Calu3 (cell line): ENCODE measurements around the gene CCNJ. TPM values are rescaled to one million over a fixed set of nuclear protein-coding genes. Genes with fewer than 3 reads are reported as not detected.

Experiments used
- BruUV-seq: library from RNA; stranded (reverse); fragments of 400-500 nt; replicated peaks from 2 replicates; lab custom pipeline; 2021; lab: Mats Ljungman, UMichigan
- CTCF ChIA-PET: fragments of 300-600 bp; sonication (Branson Sonifier 250); formaldehyde crosslinking; loops from one replicate; lab custom pipeline; 2022; ENCODE audit warnings: antibody characterized with exemption; lab: Charles Lee
- DNase-seq: peaks from one replicate; pipeline ENCODE4 v3.0.0; 2022
- H3K27ac Mint-ChIP-seq: one replicate; pipeline ENCODE4 v1.8.0; 2022; ENCODE audit warnings: mixed read lengths; ENCODE audit not compliant: unreplicated experiment
- H3K27me3 Mint-ChIP-seq: one replicate; pipeline ENCODE4 v1.8.0; 2022; ENCODE audit warnings: mixed read lengths; ENCODE audit not compliant: unreplicated experiment
- H3K36me3 Mint-ChIP-seq: one replicate; pipeline ENCODE4 v1.8.0; 2022; ENCODE audit warnings: mild to moderate bottlenecking, moderate library complexity, mixed read lengths; ENCODE audit not compliant: insufficient read depth, unreplicated experiment
- H3K4me1 Mint-ChIP-seq: one replicate; pipeline ENCODE4 v1.8.0; 2022; ENCODE audit warnings: mild to moderate bottlenecking, low read depth, mixed read lengths; ENCODE audit not compliant: unreplicated experiment
- H3K4me3 Mint-ChIP-seq: one replicate; pipeline ENCODE4 v1.8.0; 2022; ENCODE audit warnings: mild to moderate bottlenecking, low read depth, moderate library complexity, mixed read lengths; ENCODE audit not compliant: unreplicated experiment
- H3K9me3 Mint-ChIP-seq: one replicate; pipeline ENCODE4 v1.8.0; 2022; ENCODE audit warnings: low read depth, mixed read lengths; ENCODE audit not compliant: unreplicated experiment
- intact Hi-C: fragments of 100-400 bp; cut with micrococcal nuclease; formaldehyde crosslinking; loops from one replicate; pipeline ENCODE4 v1.10.0; 2022; ENCODE audit not compliant: unreplicated experiment
- total RNA-seq: library from RNA; stranded (reverse); gene quantifications from 2 replicates; pipeline ENCODE4 v1.2.3, GENCODE V29; 2022
- TF ChIP-seq, protein P1 (sequence below): fragments of 200-600 bp; IDR thresholded peaks from one replicate; pipeline ENCODE4 v1.8.0; 2022; ENCODE audit warnings: antibody characterized with exemption; ENCODE audit not compliant: unreplicated experiment

CCNJ gene
- total RNA-seq, 1 experiment from 2014 or later = 5.9 TPM

DNA sequence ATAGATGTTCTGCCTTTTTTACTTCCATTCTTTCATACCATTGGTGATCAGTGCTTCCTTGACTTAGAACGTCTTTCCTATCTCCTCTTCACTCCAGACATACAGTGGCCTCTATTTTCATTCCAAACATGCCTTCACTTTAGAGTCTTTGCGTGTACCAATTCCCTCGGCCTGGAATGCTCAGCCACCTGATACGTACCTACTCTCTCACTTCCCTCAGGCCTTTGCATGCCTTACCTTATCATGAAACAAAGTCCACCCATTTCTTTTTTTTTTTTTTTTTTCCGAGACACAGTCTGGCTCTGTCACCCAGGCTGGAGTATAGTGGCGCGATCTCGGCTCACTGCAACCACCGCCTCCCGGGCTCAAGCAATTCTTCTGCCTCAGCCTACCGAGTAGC, 2.2 kb upstream of the CCNJ start:
- no peaks in the 10 kb centered on the region for H3K27me3 Mint-ChIP-seq
- TF ChIP-seq, protein P1, sequence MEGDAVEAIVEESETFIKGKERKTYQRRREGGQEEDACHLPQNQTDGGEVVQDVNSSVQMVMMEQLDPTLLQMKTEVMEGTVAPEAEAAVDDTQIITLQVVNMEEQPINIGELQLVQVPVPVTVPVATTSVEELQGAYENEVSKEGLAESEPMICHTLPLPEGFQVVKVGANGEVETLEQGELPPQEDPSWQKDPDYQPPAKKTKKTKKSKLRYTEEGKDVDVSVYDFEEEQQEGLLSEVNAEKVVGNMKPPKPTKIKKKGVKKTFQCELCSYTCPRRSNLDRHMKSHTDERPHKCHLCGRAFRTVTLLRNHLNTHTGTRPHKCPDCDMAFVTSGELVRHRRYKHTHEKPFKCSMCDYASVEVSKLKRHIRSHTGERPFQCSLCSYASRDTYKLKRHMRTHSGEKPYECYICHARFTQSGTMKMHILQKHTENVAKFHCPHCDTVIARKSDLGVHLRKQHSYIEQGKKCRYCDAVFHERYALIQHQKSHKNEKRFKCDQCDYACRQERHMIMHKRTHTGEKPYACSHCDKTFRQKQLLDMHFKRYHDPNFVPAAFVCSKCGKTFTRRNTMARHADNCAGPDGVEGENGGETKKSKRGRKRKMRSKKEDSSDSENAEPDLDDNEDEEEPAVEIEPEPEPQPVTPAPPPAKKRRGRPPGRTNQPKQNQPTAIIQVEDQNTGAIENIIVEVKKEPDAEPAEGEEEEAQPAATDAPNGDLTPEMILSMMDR = no peak
- CTCF ChIA-PET = no interaction called here
- no peaks in the 10 kb centered on the region for H3K4me1 Mint-ChIP-seq
- DNase-seq = no peak
- H3K4me3 Mint-ChIP-seq = no peak overlapping the region
- H3K9me3 Mint-ChIP-seq = no peaks in the 10 kb centered on the region
- no TSS peak for BruUV-seq
- peaks cover 12% of the 10 kb centered on the region for H3K36me3 Mint-ChIP-seq
- no peak overlapping the region for H3K27ac Mint-ChIP-seq
- intact Hi-C loops = no loop called here

DNA sequence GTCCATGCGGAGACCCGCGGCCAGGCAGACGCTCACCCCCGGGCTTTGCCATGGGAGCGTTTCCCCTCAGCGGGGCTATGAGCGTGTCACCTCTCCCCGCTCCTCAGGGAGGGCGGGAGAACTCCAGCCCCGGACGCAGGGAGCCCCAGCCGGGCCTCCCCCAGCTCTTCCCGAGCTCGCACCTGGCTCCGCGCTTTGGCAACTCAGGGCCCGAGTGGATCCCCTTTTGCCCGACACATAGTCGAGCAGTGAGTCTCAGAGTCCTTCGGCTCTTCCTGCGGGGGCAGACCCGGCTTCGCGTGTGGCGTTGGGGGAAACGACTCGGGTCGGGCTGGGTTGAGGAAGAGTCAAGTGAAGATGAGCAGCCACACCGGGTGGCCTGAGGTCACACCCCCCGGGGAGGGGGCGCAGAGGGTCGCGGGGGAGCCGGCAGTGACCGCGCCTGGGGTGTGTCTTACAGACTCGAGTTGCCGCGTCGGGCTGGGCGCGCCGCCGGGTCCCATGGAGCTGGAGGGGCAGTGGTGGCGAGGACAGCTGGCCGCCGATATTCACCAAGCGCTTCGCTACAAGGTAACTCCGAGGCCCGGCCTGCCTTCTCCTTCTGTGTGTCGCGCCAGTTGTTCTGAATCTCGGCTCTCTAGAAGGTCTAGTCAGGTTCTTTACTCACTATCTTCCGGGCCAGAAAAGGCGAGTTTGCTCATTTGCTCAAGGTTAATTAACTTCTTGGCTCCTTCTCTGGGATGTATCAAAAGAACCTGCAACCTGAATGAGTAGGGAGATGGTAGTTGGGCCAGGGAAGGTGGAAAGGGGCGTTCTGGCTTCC, 721 bp downstream of the CCNJ start:
- Mint-ChIP-seq H3K36me3 (peaks cover 12% of the 10 kb centered on the region), H3K4me1 (no peaks in the 10 kb centered on the region), H3K27me3 (no peaks in the 10 kb centered on the region), H3K4me3 (peak overlapping the region; percentile 95), H3K9me3 (no peaks in the 10 kb centered on the region), H3K27ac (peak overlapping the region; percentile 75)
- intact Hi-C loops = loop anchor here (1.0 kb wide), 1 partner anchor 87 kb away; no protein-coding TSS in a partner anchor
- CTCF ChIA-PET = interaction anchor here (0.5 to 1.1 kb wide), 3 partner anchors 27 to 106 kb away, joined by 3 to 5 read pairs (median 4); partner anchors contain the start of gene ZNF518A
- BruUV-seq = no TSS peak
- TF ChIP-seq, protein P1 = no peak
- DNase-seq = peak; percentile 37

DNA sequence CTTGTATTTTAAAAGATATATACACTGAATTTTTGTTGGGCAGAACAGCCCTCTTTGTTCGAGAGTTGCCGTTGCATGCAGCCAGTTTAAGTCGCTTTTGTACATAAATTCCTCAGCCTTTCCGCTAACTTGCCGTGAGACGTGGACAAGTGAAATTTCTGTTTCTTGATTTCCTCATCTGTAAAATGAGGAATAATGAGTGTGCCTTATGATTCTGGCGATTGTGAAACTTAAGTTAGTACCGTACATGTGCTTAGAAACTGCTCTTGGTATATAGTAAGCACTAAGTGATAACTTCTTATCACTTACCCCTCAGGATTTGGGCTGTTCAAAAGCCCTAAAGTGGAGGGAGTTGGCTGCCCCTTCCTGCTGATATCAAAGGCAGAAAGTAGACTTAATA, 1.4 kb downstream of the CCNJ start:
- no peak for DNase-seq
- intact Hi-C loops = no loop called here
- Mint-ChIP-seq H3K9me3 (no peaks in the 10 kb centered on the region), H3K36me3 (peaks cover 12% of the 10 kb centered on the region), H3K4me3 (peak overlapping the region; percentile 95), H3K27me3 (no peaks in the 10 kb centered on the region), H3K4me1 (no peaks in the 10 kb centered on the region), H3K27ac (peak overlapping the region; percentile 75)
- BruUV-seq = no TSS peak
- TF ChIP-seq, protein P1 = no peak
- CTCF ChIA-PET = interaction anchor here (0.5 kb wide), 1 partner anchor 106 kb away, joined by 3 read pairs; no protein-coding TSS in a partner anchor

DNA sequence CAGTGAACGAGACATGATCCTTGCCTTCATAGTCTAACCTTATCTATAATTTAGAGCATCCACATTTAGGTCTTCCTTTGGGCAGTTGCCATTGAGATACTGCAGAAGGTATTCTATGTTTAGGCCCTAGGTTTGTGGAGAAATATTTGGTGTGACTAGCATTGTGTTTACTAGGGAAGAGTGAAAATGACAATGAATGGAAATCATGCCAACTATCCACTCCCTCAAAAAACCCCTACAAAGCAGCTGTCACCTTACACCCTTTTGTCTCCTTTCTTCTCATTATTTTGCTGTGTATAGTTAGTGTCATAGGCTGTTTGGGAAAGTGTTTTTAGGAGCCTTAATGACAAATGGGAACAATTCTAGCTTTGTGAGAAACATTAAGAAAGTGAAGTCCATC, 3.2 kb downstream of the CCNJ start:
- TF ChIP-seq, protein P1 = no peak
- CTCF ChIA-PET = interaction anchor here (0.5 kb wide), 1 partner anchor 160 kb away, joined by 6 read pairs; no protein-coding TSS in a partner anchor
- Mint-ChIP-seq H3K4me3 (no peak overlapping the region), H3K4me1 (no peaks in the 10 kb centered on the region), H3K27ac (no peak overlapping the region), H3K36me3 (peaks cover 12% of the 10 kb centered on the region), H3K27me3 (no peaks in the 10 kb centered on the region), H3K9me3 (no peaks in the 10 kb centered on the region)
- intact Hi-C loops = no loop called here
- no peak for DNase-seq
- no TSS peak for BruUV-seq
